Upper lobe of left lung (tissue), 4 donors: ENCODE results near the gene FSTL1.

Source experiments
- POLR2A ChIP-seq, 4 donors: fragments of 450-650 bp; IDR thresholded peaks; one replicate each; pipeline ENCODE4 v1.5.1; 2016 to 2017; ENCODE audit warnings: antibody characterized with exemption in 4 of 4, mild to moderate bottlenecking in 2 of 4
- POLR2AphosphoS5 ChIP-seq, 2 donors: sonication (generic); formaldehyde crosslinking; IDR thresholded peaks; one replicate each; pipeline ENCODE4 v1.5.1; 2017; ENCODE audit warnings: antibody characterized with exemption in 2 of 2
- TF ChIP-seq, protein P1 (sequence below), 6 experiments: fragments of 450-650 bp in 4 of 6; fragments of 200-600 bp in 2 of 6; sonication (generic) in 2 of 6; IDR thresholded peaks; one replicate each; pipeline ENCODE4 v1.5.1; 2016 to 2019; ENCODE audit warnings: antibody characterized with exemption in 6 of 6

DNA sequence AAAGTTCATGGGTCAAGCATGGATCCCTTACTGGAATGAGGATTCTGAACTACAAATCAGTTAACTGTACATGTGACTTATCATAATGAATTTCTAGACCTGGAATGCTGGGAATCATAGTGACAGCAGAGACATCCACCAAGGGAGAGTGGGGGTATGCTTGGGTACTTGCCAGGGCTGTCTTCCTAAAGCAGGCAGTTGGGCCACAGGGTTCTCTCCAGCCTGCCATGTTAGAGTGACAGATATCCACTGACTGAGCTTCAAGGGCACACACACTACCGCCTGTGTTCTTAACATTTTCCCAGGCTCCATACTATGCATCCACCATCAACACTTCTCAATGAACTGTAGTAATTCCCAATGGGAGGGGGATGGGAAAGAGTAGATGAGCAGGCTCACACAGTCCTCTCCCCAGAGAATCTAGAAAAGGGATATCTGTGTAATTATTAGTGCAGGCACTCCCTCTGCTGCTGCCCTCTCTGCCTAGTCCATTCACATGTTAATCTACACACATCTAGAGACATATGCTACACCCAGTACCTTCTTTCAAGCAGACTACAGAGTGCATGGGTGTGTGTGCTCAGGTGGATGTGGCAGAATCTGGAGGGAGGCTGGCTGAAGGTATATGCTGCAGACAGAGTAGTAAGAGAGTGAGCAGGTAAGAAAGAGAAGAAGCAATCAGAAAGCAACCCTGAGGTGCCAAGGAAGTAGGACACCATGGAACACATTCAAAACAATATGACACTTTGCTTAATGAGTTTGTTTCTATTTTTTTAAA lies 3.7 kb downstream of the FSTL1 start:
- TF ChIP-seq POLR2A (IDR thresholded peaks at IDR 0.05): no peak
- TF ChIP-seq, protein P1, sequence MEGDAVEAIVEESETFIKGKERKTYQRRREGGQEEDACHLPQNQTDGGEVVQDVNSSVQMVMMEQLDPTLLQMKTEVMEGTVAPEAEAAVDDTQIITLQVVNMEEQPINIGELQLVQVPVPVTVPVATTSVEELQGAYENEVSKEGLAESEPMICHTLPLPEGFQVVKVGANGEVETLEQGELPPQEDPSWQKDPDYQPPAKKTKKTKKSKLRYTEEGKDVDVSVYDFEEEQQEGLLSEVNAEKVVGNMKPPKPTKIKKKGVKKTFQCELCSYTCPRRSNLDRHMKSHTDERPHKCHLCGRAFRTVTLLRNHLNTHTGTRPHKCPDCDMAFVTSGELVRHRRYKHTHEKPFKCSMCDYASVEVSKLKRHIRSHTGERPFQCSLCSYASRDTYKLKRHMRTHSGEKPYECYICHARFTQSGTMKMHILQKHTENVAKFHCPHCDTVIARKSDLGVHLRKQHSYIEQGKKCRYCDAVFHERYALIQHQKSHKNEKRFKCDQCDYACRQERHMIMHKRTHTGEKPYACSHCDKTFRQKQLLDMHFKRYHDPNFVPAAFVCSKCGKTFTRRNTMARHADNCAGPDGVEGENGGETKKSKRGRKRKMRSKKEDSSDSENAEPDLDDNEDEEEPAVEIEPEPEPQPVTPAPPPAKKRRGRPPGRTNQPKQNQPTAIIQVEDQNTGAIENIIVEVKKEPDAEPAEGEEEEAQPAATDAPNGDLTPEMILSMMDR (IDR thresholded peaks at IDR 0.05): no peak
- TF ChIP-seq POLR2AphosphoS5 (IDR thresholded peaks at IDR 0.05): no peak
